BJ (cell line): ENCODE measurements around the gene MAP2. TPM values are rescaled to one million over a fixed set of nuclear protein-coding genes. Genes with fewer than 3 reads are reported as not detected.

ENCODE experiments used
- CTCF ChIA-PET: fragments of 350-600 bp; formaldehyde crosslinking; extraction: SDS; loops from one replicate; lab custom pipeline; 2021; ENCODE audit warnings: antibody characterized with exemption, inconsistent platforms; lab: Yijun Ruan, JAX
- POLR2A ChIA-PET: fragments of 300-600 bp; sonication (Branson Sonifier 250); formaldehyde crosslinking; extraction: SDS; loops from one replicate; lab custom pipeline; 2021; ENCODE audit warnings: antibody characterized with exemption; lab: Charles Lee
- DNase-seq: peaks from one replicate; pipeline ENCODE4 v3.0.0-alpha.2; 2011; ENCODE audit warnings: low read depth
- H3K27me3 ChIP-seq: 2 replicates; pipeline ENCODE4 v1.6.0; 2011; ENCODE audit warnings: low read length; ENCODE audit not compliant: control insufficient read depth, insufficient read depth
- H3K36me3 ChIP-seq: 2 replicates; pipeline ENCODE4 v1.5.1; 2011; ENCODE audit warnings: low read length; ENCODE audit not compliant: control insufficient read depth, insufficient read depth
- H3K4me3 ChIP-seq: 2 replicates; pipeline ENCODE4 v1.5.1; 2011; ENCODE audit warnings: low read depth, mild to moderate bottlenecking, control low read depth, low read length
- polyA plus RNA-seq: library from polyadenylated mRNA; depleted of rRNA; stranded (reverse); fragments of >200 nt; gene quantifications from 2 replicates; pipeline ENCODE4 v1.2.3, GENCODE V29; 2011
- TF ChIP-seq, protein P1 (sequence below): IDR thresholded peaks from 2 replicates; pipeline ENCODE4 v1.5.1; 2011; ENCODE audit warnings: low read depth, mild to moderate bottlenecking, control low read depth, inconsistent platforms, low read length, moderate library complexity; ENCODE audit not compliant: insufficient read depth

The MAP2 gene
- polyA plus RNA-seq, 1 experiment = 3.5 TPM

DNA sequence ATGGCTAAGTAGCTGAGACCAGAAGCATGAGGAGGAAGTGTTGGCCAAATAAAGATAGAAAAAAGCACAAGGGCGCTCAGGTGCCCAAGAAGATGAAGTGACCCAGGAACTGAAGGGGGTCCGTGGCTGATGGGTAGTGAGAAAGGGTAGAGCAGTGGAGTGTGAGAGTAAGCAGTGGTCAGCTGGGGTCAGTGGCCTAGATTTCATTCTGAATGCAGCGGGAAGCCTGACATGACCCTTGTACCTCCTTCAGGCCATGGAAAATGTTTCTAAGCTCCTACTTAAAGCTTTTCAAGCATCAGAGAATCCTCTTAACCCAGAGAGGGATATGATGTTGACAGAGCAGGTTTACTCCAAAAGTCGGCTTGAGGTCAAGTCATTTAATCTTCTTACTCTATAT lies 258.8 kb downstream of the MAP2 start:
- CTCF ChIA-PET = no interaction called here

DNA sequence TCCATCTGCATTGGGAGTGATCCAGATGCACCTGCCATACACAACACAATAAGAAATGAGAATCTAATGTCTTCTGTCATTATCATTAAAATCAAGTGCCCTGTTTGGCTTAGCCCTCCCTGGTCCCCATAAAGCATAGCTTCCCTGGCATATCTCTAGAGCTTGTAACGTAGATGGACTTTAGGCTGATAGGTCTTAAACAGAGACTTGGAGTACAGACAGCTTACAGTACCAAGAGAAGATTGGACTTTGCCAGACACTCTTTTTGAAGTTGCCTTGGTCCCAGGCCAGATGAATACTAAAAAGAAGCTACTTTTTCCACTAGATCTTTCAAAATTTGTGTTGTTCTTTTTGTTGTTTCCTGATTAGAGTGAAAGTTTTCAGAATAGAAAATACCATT lies 261.5 kb downstream of the MAP2 start:
- H3K4me3 ChIP-seq = no peak overlapping the region
- TF ChIP-seq, protein P1, sequence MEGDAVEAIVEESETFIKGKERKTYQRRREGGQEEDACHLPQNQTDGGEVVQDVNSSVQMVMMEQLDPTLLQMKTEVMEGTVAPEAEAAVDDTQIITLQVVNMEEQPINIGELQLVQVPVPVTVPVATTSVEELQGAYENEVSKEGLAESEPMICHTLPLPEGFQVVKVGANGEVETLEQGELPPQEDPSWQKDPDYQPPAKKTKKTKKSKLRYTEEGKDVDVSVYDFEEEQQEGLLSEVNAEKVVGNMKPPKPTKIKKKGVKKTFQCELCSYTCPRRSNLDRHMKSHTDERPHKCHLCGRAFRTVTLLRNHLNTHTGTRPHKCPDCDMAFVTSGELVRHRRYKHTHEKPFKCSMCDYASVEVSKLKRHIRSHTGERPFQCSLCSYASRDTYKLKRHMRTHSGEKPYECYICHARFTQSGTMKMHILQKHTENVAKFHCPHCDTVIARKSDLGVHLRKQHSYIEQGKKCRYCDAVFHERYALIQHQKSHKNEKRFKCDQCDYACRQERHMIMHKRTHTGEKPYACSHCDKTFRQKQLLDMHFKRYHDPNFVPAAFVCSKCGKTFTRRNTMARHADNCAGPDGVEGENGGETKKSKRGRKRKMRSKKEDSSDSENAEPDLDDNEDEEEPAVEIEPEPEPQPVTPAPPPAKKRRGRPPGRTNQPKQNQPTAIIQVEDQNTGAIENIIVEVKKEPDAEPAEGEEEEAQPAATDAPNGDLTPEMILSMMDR = no peak
- DNase-seq = no peak
- POLR2A ChIA-PET = no interaction called here
- no peaks in the 10 kb centered on the region for H3K36me3 ChIP-seq
- H3K27me3 ChIP-seq = no peaks in the 10 kb centered on the region
- CTCF ChIA-PET = interaction anchor here (1.3 kb wide), 1 partner anchor 350 kb away, joined by 3 read pairs; no protein-coding TSS in a partner anchor

More for the DNA sequence above, 258.8 kb downstream of the MAP2 start:
- Histone ChIP-seq H3K27me3 (no peaks in the 10 kb centered on the region), H3K4me3 (no peak overlapping the region), H3K36me3 (no peaks in the 10 kb centered on the region)
- POLR2A ChIA-PET = no interaction called here
- TF ChIP-seq, protein P1 = no peak
- no peak for DNase-seq

DNA sequence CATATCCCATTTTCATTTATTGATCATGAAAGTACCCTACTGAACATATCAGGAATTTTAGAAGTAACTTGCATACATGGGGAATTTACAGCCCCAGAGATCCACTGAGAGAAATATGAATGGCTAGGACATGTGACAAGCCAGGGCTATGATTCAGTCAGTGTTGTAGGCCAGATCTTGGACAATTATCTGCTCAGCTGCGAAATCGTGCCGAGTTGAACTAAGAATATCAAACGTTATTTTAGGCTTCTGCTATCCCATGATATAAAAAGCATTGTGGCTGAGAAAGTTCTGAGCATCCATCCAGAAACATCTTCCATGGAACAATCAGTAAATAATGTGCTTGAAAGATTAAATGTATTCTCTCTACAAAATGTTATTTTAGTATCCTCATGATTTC lies 262.1 kb downstream of the MAP2 start:
- TF ChIP-seq, protein P1 = no peak
- ChIA-PET CTCF (interaction anchor here (1.3 kb wide), 1 partner anchor 351 kb away, joined by 3 read pairs; no protein-coding TSS in a partner anchor), POLR2A (no interaction called here)
- Histone ChIP-seq H3K27me3 (no peaks in the 10 kb centered on the region), H3K4me3 (no peak overlapping the region), H3K36me3 (no peaks in the 10 kb centered on the region)
- no peak for DNase-seq

DNA sequence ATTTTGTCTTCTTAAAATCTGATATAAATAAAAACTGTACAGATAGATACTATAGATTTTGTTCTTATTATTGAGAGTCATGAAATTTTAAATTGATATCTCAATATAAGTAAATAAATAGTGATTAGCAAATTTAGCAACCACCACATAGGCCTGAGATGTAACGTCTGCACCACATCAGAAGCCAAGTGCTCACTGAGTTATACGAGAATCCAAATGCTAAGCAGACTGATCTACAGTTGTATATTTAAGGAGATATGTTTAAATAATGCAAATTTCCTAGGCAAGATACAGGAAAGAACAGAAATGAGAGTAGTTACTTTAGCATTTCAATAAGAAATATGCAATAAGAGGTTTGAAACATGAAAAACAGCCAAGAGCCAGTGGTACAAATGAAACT lies 262.6 kb downstream of the MAP2 start:
- no peak overlapping the region for H3K4me3 ChIP-seq
- POLR2A ChIA-PET = no interaction called here
- TF ChIP-seq, protein P1 = no peak
- CTCF ChIA-PET = no interaction called here
- no peak for DNase-seq
- H3K36me3 ChIP-seq = no peaks in the 10 kb centered on the region
- H3K27me3 ChIP-seq = no peaks in the 10 kb centered on the region

DNA sequence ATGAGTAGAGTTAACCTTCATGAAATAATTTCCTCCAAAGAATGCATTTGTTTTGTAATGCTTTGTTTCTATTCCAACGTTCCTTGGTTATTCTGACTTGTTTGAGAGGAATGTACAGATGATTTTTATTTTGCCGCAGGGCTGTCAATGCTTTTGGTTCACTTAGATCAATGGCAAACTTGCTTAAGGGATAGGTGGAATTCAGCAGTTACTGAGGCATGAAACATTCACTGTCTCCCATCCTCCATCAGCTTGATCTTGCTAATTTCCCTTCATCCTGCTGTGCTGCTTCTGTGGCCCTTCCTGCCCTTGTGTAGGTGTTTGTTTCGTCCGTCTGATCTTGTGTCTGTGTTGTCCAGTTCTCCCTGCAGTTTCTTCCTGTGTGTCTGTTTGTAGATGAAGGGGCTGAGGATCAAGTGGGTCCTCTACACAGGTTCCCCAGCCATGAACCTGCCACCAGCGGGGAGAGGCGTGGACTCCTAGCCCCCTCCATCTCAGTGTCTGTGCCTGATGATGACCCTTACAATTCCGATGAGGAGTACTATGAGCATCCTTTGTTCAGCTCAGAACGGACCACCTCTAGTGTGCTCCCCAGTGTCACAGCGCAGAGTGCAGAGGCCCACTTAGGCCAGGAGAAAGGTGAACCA lies 263.6 kb downstream of the MAP2 start:
- Histone ChIP-seq H3K27me3 (no peaks in the 10 kb centered on the region), H3K36me3 (no peaks in the 10 kb centered on the region), H3K4me3 (no peak overlapping the region)
- CTCF ChIA-PET = interaction anchor here (0.9 kb wide), 1 partner anchor 9 kb away, joined by 3 read pairs; no protein-coding TSS in a partner anchor
- DNase-seq = no peak
- POLR2A ChIA-PET = no interaction called here
- TF ChIP-seq, protein P1 = no peak
